Loucy (cell line): ENCODE data around the gene SLC39A3.

ENCODE experiments used
- H2AFZ ChIP-seq: fragments of 200-600 bp; sonication (generic); 2 replicates; pipeline ENCODE4 v1.6.0; 2016; ENCODE audit warnings: antibody characterized with exemption, mild to moderate bottlenecking, low read length, moderate library complexity
- H3F3A ChIP-seq: fragments of 200-600 bp; 2 replicates; pipeline ENCODE4 v1.6.0; 2016; ENCODE audit warnings: antibody characterized with exemption, low read depth, mild to moderate bottlenecking
- H3K27me3 ChIP-seq: fragments of 200-600 bp; sonication (generic); 2 replicates; pipeline ENCODE4 v1.6.1; 2014; ENCODE audit warnings: low read length, mild to moderate bottlenecking; ENCODE audit not compliant: insufficient read depth, poor library complexity, severe bottlenecking
- H3K36me3 ChIP-seq: fragments of 200-600 bp; sonication (generic); 2 replicates; pipeline ENCODE4 v1.6.1; 2016; ENCODE audit warnings: low read length; ENCODE audit not compliant: insufficient read depth
- H3K4me1 ChIP-seq: fragments of 200-600 bp; sonication (generic); 2 replicates; pipeline ENCODE4 v1.5.1; 2014; ENCODE audit warnings: low read length, mild to moderate bottlenecking; ENCODE audit not compliant: insufficient read depth, poor library complexity, severe bottlenecking
- H3K4me2 ChIP-seq: fragments of 200-600 bp; sonication (generic); 2 replicates; pipeline ENCODE4 v1.6.0; 2014; ENCODE audit warnings: antibody characterized with exemption, low read length, low read depth, mild to moderate bottlenecking; ENCODE audit not compliant: poor library complexity, severe bottlenecking
- H3K4me3 ChIP-seq: fragments of 200-600 bp; sonication (generic); 2 replicates; pipeline ENCODE4 v1.5.1; 2014; ENCODE audit warnings: low read length, mild to moderate bottlenecking, mixed read lengths; ENCODE audit not compliant: poor library complexity, severe bottlenecking
- H3K79me2 ChIP-seq: fragments of 200-600 bp; sonication (generic); 2 replicates; pipeline ENCODE4 v1.6.1; 2014; ENCODE audit warnings: low read length; ENCODE audit not compliant: insufficient read depth
- H3K9ac ChIP-seq: fragments of 200-600 bp; sonication (generic); 2 replicates; pipeline ENCODE4 v1.6.0; 2014; ENCODE audit warnings: mild to moderate bottlenecking, low read depth, low read length, moderate library complexity; ENCODE audit not compliant: poor library complexity, severe bottlenecking
- H3K9me2 ChIP-seq: fragments of 200-600 bp; sonication (generic); replicated peaks from 2 replicates; pipeline ENCODE4 v1.6.1; 2016; ENCODE audit warnings: low read depth, low read length, mixed read lengths
- H3K9me3 ChIP-seq: fragments of 200-600 bp; sonication (generic); 2 replicates; pipeline ENCODE4 v1.6.1; 2014; ENCODE audit warnings: mild to moderate bottlenecking, antibody characterized with exemption, low read length, low read depth; ENCODE audit not compliant: insufficient read depth
- H4K20me1 ChIP-seq: fragments of 200-600 bp; sonication (generic); 2 replicates; pipeline ENCODE4 v1.6.0; 2014; ENCODE audit warnings: antibody characterized with exemption, low read length, mild to moderate bottlenecking; ENCODE audit not compliant: insufficient read depth, poor library complexity, severe bottlenecking
- CTCF ChIP-seq: fragments of 200-600 bp; sonication (generic); conservative IDR thresholded peaks from 2 replicates; pipeline ENCODE4 v1.5.1; 2014; ENCODE audit warnings: mild to moderate bottlenecking, antibody characterized with exemption, low read length
- EZH2phosphoT487 ChIP-seq: fragments of 200-600 bp; IDR thresholded peaks from 2 replicates; pipeline ENCODE4 v1.6.1; 2018; ENCODE audit warnings: antibody characterized with exemption, mild to moderate bottlenecking, moderate library complexity, borderline replicate concordance

Gene SLC39A3

DNA sequence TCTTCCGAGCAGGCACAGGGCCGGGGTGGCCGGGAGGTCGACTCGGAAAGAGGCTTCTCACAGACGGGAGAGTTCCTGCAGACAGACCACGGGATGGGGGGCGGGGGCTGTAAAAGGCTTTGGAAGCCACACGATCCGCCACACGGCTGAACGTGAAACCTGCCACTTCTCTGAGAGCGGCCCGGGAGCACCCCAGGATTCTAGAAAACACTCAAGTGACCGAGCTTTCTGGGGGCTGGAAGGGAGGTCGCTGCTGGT, 15.6 kb upstream of the SLC39A3 start:
- H2AFZ ChIP-seq = no peak overlapping the region
- no peaks in the 10 kb centered on the region for H3K79me2 ChIP-seq
- no peaks in the 10 kb centered on the region for H3K9me3 ChIP-seq
- H3K4me1 ChIP-seq = no peaks in the 10 kb centered on the region
- H3K9me2 ChIP-seq = no peaks in the 10 kb centered on the region
- no peak for TF ChIP-seq EZH2phosphoT487
- no peak for TF ChIP-seq CTCF
- H4K20me1 ChIP-seq = no peaks in the 10 kb centered on the region
- H3K36me3 ChIP-seq = peaks cover 26% of the 10 kb centered on the region
- H3K4me2 ChIP-seq = no peak overlapping the region
- no peak overlapping the region for H3K9ac ChIP-seq
- no peaks in the 10 kb centered on the region for H3K27me3 ChIP-seq
- H3F3A ChIP-seq = no peaks in the 10 kb centered on the region
- no peak overlapping the region for H3K4me3 ChIP-seq

GRCh38 chr19:2754659-2755447, 15.0 kb upstream of the SLC39A3 start:
- Histone ChIP-seq H2AFZ (no peak overlapping the region), H3K79me2 (no peaks in the 10 kb centered on the region), H3K4me1 (no peaks in the 10 kb centered on the region), H3K9me3 (no peaks in the 10 kb centered on the region), H3K4me2 (no peak overlapping the region), H4K20me1 (no peaks in the 10 kb centered on the region), H3F3A (no peaks in the 10 kb centered on the region), H3K4me3 (no peak overlapping the region), H3K27me3 (no peaks in the 10 kb centered on the region), H3K9ac (no peak overlapping the region), H3K36me3 (peaks cover 26% of the 10 kb centered on the region), H3K9me2 (no peaks in the 10 kb centered on the region)
- TF ChIP-seq CTCF (no peak), EZH2phosphoT487 (no peak)

GRCh38 chr19:2751438-2751830, 11.6 kb upstream of the SLC39A3 start:
- Histone ChIP-seq H3K36me3 (peaks cover 19% of the 10 kb centered on the region; the same call in 1 of the 2 replicates), H3K27me3 (no peaks in the 10 kb centered on the region), H3K4me1 (no peaks in the 10 kb centered on the region), H3K9me2 (no peaks in the 10 kb centered on the region), H4K20me1 (no peaks in the 10 kb centered on the region), H3K4me3 (no peak overlapping the region), H3K9ac (no peak overlapping the region), H3K79me2 (no peaks in the 10 kb centered on the region), H3K9me3 (no peaks in the 10 kb centered on the region), H2AFZ (no peak overlapping the region), H3K4me2 (no peak overlapping the region), H3F3A (no peaks in the 10 kb centered on the region)
- TF ChIP-seq EZH2phosphoT487 (no peak), CTCF (no peak)
